ENCODE measurements around the gene SPATA9.
"Not testable (repeated sequence)": the region's sequence is repeated elsewhere in the genome, so short reads cannot be mapped to it uniquely, and the experiment has no call there.

The SPATA9 gene

DNA sequence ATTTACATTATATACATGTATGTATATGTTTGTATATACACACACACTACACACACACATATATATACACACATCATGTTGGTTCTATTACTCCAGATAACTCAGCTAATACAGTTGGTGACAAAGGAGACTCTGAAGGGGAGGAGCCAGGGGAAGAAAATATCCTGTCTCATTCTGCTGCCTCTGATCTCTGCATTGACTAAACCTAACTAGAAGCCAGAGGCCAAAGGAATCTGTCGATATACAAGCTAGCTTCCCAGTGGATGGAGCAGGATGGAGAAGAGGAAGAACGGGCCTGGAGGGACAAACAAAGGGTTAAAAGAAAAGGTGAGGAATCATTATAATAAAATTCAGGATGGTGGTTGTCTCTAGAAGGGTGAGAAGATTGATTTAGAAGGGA, 34.6 kb upstream of the SPATA9 start:
- no peak for DNase-seq (ENCODE audit: low read depth)

DNA sequence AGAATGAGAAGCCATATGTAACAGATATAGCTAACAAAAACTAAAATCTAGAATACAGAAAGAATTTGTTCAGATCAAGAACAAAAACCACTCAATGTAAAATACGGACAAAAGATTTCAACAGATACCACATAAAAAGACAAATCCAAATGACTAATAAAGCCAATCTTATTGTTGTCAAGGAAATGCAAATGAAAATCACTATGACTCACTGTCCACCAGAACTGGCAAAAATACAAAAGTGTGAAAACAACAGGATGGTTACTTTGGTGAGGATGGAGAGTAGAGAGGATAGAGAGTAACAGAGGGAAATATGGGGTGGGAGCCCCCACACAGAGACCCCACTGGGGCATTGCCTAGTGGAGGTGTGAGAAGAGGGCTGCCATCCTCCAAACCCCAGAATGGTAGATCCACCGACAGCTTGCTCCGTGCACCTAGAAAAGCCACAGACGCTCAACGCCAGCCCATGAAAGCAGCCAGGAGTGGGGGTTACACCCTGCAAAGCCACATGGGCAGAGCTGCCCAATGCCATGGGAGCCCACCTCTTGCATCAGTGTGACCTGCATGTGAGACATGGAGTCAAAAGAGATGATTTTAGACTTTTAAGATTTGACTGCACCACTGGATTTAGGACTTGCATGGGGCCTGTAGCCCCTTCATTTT, 33.1 kb upstream of the SPATA9 start:
- peak; percentile 82 for DNase-seq (ENCODE audit: low read depth)

DNA sequence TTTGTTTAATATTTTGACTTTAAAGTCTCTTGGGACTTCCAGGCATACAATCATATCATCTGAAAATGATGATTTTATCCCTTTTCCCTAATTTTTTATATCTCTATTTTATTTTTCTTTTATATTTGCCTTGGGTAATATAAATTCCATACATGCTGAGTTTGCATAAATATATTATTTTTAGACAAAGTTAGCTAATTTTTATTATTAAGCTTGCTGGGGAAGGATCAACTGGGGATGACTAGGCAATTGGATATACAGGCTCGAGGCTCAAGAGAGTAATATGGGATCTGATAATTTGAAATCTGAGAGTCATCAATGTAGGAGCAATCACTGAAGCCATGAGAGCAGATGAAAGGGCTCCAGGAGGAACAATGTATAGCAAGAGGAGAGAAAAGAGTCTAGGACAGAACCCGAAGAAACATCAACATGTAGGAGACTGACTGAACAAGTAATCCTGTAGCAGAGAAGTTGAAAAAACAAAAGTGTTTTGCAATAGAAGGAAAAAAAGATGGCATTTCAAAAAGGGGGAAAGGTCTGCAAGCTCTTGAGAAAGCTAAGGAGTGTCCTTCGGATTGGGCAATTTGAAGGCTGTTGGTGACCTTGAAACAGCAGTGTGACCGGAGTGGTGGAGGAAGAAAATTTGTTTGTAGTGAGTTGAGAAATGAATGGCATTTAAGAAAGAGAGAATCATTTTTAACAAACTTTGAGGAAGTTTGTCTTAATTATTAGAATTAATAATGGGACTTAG, 31.3 kb upstream of the SPATA9 start:
- no peak for DNase-seq (ENCODE audit: low read depth)

DNA sequence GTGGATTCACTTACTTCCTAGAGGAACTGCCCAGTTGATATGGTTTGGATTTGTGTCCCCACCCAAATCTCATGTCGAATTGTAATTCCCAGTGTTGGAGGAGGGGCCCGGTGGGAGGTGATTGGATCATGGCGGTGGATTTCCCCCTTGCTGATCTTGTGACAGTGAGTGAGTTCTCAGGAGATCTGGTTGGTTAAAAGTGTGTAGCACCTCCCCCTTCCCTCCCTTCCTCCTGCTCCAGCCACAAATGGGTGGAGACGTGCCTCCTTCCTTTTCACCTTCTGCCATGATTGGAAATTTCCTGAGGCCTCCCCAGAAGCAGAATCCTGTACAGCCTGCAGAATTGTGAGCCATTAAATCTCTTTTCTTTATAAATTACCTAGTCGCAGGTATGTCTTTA, 30.5 kb upstream of the SPATA9 start:
- DNase-seq (ENCODE audit: low read depth) = not testable (repeated sequence)

DNA sequence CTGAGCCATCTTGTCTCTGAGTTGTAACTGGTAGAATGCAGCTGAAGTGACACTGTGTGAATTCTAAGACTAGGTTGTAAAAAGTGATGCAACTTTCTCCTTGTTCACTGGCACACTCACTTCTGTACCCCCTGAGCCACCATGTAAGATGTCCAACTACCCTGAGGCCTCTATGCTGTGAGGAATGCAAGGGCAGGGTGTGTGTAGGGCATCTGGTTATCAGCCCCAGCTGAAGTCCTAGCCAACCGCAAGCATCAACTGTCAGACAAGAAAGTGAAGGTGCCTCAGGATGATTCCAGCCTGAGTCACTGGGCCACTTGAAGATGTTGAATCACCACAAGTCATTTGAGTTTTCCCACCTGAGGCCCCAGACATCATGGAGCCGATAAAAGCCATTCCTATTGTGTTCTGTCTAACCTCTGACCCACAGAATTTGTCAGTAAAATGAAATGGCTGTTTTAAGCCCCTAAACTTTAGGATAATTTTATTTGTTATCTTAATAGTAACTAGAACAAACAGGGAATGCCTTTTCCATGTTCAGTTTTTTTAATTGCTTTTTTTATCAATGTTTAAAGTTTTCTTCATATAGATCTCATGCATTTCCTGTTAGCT, 29.7 kb upstream of the SPATA9 start:
- peak; percentile 53 for DNase-seq (ENCODE audit: low read depth)

DNA sequence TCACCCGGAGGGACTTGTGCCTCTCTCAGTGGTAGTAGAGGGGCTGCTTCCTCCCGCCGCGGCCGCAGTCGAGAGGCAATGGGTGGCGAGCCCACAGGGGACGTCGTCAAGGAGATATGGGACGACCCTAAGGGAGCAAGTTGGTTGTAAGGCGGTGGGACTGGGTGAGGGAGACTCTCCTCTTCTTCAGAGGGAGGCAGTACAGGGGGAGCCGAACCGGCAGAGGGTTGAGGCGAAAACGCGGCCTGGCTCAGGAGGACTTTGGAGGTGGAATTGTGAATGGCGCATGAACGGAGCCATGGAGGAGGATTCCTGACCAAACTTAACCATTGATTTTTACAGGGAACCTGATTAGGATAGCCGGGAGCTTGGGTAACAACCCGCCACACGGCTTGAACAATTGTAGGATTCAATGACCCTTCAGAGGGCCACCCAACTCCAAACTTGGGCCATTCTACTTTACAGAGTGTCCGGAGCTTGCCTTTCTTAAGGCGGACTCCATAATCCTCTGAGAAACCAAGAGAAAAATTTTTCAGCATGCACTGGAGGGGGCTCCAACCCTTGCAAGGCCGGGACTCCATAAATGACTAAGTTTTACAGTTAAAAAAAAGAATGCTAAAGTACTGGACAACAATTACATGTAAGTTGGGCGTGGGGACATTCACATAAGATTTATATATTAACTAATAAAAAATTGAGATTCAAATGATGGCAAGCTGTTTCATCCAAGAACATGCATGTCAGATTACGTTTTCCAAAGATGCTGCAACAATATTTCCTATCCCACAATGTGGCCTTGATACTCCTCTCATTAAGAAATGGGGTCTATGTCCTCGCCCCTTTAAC, 28.9 kb upstream of the SPATA9 start:
- DNase-seq (ENCODE audit: low read depth) = no peak

DNA sequence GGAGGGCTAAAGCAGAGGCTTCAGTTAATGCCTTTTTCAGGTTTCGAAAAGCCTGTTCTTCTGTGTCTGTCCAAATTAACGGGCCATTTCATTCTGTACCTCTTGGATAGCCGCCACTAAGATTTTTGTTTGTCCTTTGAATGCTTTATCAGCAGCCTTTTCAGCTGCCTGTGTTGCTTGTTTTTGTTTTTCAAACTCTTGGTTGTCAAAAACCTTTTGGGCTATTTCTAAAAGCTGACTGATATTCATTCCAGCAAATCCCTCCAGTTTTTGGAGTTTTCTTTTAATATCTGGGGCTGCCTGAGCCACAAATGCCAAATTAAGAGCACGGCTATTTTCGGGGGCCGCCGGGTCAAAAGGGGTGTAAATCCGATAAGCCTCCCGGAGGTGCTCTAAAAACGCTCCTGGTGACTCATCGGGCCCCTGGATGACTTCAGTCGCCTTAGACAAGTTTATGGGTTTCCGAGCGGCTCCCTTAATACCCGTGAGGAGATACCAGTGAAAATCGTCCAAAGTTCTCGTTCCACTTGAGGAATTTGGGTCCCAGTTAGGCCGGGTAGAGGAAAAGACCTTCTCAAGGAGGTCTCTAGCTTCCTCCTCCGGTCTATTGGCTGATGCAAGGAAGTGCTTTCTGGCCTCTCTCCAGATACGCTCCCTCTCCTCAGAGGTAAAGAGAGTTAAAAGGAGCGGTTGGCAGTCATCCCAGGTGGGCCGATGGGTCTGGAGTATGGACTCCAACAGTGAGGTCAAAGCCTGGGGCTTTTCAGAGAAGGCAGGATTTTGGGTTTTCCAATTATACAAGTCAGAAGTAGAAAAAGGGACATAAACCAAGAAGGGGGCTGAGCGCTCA, 28.1 kb upstream of the SPATA9 start:
- not testable (repeated sequence) for DNase-seq (ENCODE audit: low read depth)

DNA sequence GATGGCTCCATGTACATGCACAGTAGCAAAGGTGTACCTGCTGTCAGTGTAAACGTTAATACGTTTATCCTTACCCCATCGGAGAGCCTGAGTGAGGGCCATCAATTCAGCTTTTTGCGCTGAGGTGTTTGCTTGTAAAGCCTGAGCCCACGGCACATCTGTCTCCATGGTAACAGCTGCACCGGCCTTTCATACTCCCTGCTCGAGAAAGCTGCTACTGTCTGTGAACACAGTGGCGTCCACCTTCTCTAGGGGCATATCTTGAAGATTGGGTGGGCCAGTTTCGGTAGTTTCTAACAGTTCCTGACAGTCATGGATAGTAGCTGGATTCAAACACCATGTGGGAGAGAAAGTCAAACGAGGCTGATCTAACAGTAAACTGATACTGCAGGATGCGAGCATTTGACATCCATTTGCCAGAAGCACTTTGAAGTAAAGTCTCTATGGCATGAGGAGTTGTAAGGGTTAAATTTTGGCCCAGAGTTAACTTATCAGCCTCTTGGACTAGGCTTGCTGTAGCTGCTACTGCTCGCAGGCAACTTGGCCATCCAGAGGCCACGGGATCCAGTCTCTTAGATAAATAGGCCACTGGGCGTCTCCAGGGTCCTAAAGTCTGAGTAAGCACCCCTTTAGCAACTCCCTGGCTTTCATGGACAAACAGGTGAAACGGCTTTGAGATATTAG, 27.3 kb upstream of the SPATA9 start:
- DNase-seq (ENCODE audit: low read depth) = no peak

DNA sequence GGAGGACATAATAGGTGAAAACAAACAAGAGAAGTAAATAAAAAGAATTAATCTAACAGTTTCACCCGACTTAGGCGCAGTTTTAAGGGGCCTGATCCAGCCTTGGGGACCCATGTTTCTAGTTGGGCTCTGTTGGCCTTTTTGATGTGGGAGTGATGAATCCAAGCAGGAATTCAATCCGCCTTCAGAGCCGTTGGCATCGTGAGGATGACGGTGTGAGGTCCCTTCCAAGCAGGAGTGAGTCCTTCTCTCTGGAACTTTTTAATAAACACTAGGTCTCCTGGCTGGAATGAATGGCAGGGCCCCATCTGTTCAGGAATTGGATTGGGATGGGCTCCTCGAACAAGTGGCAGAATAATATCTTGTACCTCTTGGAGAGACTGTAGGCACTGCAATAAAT, 26.1 kb upstream of the SPATA9 start:
- no peak for DNase-seq (ENCODE audit: low read depth)

DNA sequence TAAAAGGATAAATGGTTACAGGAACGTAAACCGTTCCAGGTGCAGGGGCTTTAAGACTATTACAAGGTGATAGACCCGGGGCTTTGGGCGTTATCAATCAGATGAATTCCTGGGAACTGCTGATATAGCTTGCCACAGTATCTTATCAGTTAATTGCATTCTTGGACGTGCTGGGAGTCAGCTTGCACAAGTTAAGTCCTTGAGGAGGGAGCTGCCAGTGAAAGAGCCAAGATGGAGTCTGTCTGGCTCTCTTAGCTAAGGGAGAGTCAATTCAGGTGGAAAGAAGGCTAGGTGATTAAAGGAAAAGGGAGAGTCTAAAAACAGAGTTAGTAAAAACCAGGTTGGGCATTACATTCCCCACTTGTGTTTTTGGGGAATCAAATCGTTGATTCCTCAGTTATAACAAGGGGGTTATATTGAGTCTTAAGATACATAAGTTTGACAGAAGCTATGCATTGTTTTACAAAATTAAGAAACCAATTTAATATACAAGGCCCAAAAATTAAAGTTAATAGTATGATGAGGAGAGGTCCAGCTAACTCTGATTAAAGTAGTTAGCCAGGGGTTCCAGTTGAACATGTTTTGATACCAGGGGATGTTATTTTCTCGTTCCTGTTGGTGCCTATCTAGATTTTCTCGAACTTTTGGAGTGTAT, 24.9 kb upstream of the SPATA9 start:
- not testable (repeated sequence) for DNase-seq (ENCODE audit: low read depth)

DNA sequence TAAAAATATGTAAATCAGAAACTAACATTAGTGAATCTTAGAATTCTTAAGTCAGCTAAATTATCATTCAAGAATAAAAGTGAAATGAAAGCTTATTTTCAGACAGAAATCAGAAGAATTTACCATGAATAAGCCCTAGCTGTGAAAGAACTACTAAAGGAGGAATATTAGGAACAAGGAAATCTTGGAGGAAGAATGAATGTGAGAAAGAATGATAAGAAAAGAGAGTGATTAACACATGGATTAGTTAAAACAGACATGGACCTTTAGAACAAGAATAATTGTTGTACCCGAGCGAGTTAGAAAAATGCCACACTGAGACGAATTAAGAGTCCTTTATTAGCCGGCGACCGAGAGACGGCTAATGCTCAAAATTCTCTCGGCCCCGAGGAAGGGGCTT, 24.3 kb upstream of the SPATA9 start:
- DNase-seq (ENCODE audit: low read depth) = no peak

DNA sequence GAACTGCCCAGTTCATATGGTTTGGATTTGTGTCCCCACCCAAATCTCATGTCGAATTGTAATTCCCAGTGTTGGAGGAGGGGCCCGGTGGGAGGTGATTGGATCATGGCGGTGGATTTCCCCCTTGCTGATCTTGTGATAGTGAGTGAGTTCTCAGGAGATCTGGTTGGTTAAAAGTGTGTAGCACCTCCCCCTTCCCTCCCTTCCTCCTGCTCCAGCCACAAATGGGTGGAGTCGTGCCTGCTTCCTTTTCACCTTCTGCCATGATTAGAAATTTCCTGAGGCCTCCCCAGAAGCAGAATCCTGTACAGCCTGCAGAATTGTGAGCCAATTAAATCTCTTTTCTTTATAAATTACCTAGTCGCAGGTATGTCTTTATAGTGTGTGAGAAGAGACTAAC, 23.4 kb upstream of the SPATA9 start:
- DNase-seq (ENCODE audit: low read depth) = not testable (repeated sequence)

DNA sequence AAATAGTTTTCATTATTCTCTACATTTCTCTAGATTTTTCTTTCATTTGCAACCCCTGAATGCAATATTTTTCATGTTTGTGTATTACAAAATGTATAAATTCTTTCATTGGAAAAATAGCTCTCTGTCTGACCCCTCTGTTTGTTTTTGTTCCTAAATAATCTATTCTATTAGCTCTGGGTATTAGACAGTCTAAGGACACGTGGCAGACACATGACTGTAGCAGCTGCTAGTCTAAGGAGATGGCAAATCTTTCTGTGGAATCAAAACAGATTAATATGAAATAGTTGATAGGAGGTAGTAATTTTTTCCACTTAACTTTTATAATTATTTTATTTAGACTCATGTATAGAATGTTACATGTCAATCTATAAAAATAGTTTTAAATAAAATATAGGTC, 21.4 kb upstream of the SPATA9 start:
- DNase-seq (ENCODE audit: low read depth) = no peak

DNA sequence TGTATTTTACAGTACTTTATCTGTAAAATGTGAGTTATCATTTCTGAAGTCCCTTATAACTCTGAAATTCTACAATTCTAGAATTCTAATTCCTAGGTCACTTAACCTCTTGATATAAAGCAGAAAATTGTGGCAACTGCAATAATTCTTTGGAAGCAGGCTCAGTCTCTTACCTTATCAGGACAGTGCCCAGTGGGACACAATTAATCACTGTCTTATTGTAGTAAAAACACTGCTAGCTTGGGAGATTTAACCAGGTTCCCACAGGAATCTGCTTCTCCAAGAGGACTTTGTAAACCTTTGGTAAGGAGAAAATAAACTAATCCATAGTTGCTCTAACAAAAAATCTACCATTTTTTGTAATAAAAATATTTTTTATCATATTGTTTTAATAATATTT, 18.3 kb upstream of the SPATA9 start:
- DNase-seq (ENCODE audit: low read depth) = no peak

DNA sequence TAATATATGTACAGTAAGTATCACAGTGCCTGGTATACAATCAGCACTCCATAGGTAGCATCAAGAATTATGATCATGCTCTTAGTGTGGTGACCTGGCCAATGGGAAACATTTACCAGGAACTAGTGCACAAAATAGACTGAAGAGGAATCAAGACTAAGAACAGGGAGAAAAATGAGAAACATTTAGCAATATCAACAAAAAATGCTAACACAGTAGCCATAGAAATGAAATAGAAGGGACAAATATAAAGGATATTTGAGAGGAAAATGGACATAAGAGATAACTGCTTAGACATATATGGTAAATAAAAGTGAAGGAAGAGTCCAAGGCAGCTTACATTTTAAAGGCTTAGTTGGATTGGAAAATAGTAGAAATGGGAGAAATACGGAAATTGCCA, 16.5 kb upstream of the SPATA9 start:
- DNase-seq (ENCODE audit: low read depth) = no peak

DNA sequence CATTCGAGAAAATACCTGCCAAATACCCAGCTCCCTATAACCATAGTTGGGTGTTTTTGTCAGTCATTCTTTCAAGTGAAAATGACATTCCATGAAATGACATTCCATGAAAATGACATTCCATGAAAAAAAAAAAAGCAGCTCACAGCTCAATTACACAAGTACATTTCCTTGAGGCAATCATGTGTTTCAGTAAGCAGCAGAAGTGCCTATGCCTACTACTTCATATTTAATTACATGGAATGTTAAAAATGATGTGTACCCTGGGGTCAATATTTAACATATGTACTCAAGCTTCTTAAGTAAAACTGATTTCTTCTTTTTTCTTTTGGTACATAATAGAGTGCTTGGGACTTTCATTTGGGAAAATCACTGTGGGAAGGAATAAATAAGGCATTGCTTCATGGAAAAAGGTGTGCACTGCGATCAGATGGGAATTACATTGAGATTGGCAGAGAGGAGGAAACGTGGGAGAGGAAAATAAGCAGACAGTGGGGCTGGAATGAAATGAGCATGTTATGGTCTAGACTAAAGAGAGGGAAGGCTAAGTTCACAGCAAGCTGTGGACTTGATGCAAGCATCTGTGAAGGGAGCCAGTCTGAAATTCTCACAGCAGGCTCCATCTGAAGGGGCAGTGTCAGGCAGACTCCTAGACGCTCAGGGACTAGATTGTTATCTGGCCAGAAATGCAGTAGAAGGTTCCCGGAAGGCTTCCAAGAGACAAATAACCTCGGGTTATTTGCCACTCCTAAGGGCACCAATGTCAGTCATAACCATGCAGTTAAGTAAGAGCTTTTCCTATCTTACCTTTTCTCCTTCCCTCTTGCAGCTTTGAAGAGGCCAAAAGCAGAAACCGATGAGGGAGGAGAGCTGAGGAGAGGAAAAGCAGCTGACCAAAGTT, 15.2 kb upstream of the SPATA9 start:
- no peak for DNase-seq (ENCODE audit: low read depth)

DNA sequence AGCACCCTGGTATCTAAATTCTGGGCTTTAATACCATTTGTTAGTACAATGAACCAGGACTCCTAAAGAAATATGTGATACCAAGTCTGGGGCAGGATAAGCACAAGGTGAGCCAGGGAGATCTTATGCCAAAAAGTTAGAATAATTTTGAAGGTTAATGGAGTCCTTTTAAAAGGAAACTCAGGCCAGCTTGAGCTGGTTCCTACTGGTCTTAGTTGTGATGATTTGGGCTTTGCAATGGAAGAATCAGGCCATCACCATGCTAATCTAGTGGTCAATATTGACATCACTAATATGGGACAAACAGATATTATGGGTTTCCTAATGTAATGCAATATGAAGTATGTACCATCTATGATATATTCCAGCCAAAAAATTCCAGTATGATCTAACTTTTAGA, 7.5 kb upstream of the SPATA9 start:
- DNase-seq (ENCODE audit: low read depth) = no peak

DNA sequence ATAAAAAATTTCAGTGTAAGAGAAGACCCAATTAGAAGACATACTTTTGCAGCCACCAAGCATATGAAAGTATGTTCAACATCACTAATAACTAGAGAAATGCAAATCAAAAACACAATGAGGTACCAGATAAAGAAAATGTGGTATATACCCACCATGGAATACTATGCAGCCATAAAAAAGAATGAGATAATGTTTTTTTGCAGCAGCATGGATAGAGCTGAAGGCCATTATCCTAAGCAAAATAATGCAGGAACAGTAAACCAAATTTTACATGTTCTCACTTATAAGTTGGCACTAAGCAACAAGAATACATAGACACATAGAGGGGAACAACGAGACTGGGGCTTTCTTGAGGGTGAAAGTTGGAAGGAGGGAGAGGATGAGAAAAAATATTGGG, 6.9 kb upstream of the SPATA9 start:
- DNase-seq (ENCODE audit: low read depth) = no peak

DNA sequence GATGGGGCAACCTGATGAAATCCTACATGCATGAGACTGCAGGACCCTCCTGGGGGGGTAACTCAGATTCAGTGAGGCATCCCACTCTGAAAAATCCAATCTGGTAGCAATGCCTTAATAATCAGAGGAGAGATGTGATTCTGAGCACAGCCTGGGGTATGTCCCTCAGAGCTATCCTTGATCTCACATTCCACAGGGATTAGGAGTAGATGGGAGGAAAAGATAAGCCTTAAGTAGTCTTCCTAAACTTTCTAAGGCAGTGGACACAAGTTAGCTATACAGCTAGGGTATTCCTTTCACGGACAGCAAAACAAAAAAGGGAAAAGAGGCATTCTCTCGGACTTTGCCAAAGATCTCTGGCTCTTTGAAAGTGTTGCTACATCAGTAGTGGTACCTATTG, 3.9 kb upstream of the SPATA9 start:
- DNase-seq (ENCODE audit: low read depth) = no peak
